D721Med (cell line): Measurements from ENCODE around the gene GOLPH3.

Source experiments
- DNase-seq: peaks from one replicate; pipeline ENCODE4 v3.0.0; 2011; ENCODE audit warnings: low spot score; ENCODE audit not compliant: insufficient read length
- FAIRE-seq: peaks from 2 replicates; lab custom pipeline; 2011; peaks lifted over from hg19 to GRCh38; lab: Jason Lieb, UNC
- TF ChIP-seq, protein P1 (sequence below): IDR thresholded peaks from 2 replicates; pipeline ENCODE4 v1.5.1; 2012; ENCODE audit warnings: mild to moderate bottlenecking, control low read depth; ENCODE audit not compliant: insufficient read depth; ENCODE audit errors: missing control alignments

The GOLPH3 gene

GRCh38 chr5:32157078-32157477 is 17.0 kb downstream of the GOLPH3 start:
- TF ChIP-seq, protein P1, sequence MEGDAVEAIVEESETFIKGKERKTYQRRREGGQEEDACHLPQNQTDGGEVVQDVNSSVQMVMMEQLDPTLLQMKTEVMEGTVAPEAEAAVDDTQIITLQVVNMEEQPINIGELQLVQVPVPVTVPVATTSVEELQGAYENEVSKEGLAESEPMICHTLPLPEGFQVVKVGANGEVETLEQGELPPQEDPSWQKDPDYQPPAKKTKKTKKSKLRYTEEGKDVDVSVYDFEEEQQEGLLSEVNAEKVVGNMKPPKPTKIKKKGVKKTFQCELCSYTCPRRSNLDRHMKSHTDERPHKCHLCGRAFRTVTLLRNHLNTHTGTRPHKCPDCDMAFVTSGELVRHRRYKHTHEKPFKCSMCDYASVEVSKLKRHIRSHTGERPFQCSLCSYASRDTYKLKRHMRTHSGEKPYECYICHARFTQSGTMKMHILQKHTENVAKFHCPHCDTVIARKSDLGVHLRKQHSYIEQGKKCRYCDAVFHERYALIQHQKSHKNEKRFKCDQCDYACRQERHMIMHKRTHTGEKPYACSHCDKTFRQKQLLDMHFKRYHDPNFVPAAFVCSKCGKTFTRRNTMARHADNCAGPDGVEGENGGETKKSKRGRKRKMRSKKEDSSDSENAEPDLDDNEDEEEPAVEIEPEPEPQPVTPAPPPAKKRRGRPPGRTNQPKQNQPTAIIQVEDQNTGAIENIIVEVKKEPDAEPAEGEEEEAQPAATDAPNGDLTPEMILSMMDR: no peak
- FAIRE-seq (no peak), DNase-seq (no peak)

DNA sequence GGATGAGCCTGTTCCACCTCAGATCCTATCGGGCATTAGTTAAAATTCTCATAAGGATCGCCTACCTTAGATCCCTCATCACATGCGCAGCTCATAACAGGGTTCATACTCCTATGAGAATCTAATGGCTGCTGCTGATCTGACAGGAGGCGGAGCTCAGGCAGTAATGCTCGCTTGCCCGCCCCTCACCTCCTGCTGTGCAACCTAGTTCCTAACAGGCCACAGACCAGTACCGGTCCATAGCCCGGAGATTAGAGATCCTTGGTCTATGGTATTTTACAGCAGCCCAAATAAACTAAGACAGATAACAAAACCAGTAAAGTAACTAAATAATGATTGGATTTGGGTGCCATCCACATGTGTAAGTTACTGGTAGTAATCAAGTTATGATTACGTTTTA is 17.5 kb downstream of the GOLPH3 start:
- DNase-seq (no peak), FAIRE-seq (no peak)
- TF ChIP-seq, protein P1: no peak

DNA sequence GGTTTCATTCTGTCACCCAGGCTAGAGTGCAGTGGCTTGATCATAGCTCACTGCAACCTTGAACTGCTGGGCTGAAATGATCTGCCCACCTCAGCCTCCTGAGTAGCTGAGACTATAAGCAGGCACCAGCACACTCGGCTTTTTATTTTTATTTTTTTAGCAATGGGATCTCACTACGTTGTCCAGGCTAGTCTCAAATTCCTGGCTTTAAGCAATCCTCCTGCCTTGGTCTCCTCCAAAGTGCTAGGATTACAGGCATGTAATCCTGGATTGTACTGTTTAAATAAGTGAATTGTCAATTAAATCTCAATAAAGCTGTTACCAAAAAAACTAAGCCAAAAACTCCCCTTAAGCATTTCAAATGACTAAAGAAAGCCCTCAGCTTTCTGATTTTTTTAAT is 18.9 kb downstream of the GOLPH3 start:
- TF ChIP-seq, protein P1: no peak

GRCh38 chr5:32153723-32154122 is 20.4 kb downstream of the GOLPH3 start:
- TF ChIP-seq, protein P1: no peak
- FAIRE-seq (no peak), DNase-seq (no peak)

More for the DNA sequence above, 18.9 kb downstream of the GOLPH3 start:
- no peak for DNase-seq
- no peak for FAIRE-seq

DNA sequence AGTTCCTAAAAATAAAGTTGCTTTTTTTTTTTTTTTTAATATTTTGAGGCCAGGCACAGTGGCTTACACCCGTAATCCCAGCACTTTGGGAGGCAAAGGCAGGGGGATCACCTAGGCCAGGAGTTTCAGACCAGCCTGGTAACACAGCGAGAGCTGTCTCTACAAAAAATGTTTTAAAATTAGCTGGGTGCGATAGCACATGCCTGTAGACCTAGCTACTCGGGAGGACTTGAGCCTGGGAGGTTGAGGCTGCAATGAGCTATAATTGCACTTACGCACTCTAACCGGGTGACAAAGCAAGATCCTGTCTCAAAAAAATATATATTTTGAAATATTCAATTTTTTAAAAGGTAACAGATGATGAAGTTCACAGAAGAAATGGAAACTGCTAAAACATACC is 22.9 kb downstream of the GOLPH3 start:
- DNase-seq (no peak), FAIRE-seq (no peak)
- TF ChIP-seq, protein P1: no peak

DNA sequence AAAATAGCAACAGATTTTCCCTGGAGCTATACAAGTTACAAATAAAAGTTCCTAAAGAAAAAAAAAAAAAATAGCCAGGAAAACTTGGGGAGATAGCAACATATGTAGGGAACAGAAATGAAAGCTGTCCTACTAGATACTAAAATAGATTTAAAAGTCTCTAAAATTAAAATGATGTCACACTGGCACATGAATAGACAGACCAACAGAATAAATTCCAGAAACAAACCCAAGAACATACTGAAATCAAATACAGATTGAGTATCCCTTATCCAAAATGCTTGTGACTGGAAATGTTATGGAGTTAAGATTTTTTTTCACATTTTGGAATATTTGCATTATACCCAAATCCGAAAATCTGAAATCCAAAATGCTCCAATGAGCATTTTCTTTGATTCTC is 23.8 kb downstream of the GOLPH3 start:
- DNase-seq (no peak), FAIRE-seq (no peak)
- TF ChIP-seq, protein P1: no peak

DNA sequence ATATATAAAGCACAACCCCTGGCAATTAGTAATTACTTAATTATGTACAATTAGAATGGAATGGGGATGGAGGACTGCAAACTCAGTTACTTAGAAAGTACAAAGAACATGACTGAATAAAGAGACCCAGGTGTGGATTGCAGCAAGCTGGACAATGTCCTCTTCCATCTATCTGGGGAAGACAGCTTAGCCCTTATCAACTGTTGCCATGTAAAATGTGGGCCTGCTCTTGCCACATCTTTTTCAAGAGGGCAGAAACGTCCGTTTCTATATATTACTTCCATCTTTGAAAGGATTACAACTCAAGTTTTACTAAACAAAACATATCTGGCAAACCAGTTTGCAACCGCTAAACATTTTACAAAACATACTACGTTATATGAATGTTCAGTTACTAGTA is 26.2 kb downstream of the GOLPH3 start:
- FAIRE-seq: no peak
- TF ChIP-seq, protein P1: no peak
- DNase-seq: no peak
